Activated naive CD4-positive, alpha-beta T cell treated with anti-CD3 and anti-CD28 coated beads, Interleukin-2, amount 10 ng/mL, durations not matched to agents 7 days and 5 days (primary cell): ENCODE results near the gene NBPF1.
A peak's percentile ranks its signal among the peaks of the same experiment; 100 is the strongest.
"Not testable (repeated sequence)": the region's sequence is repeated elsewhere in the genome, so short reads cannot be mapped to it uniquely, and the experiment has no call there.

Experiments
- CTCF ChIA-PET: fragments of 350-600 bp; sonication (Branson Sonifier 250); formaldehyde crosslinking; loops from one replicate; lab custom pipeline; 2021; ENCODE audit warnings: antibody characterized with exemption; lab: Charles Lee
- DNase-seq: peaks from one replicate; pipeline ENCODE4 v3.0.0-alpha.2; 2020
- H3K27ac Mint-ChIP-seq: one replicate; pipeline ENCODE4 v1.8.0; 2021; ENCODE audit warnings: mild to moderate bottlenecking, moderate library complexity, mixed read lengths
- H3K27me3 Mint-ChIP-seq: one replicate; pipeline ENCODE4 v1.8.0; 2021; ENCODE audit warnings: mild to moderate bottlenecking, mixed read lengths
- H3K36me3 Mint-ChIP-seq: one replicate; pipeline ENCODE4 v1.8.0; 2021; ENCODE audit warnings: mixed read lengths
- H3K4me1 Mint-ChIP-seq: one replicate; pipeline ENCODE4 v1.8.0; 2021; ENCODE audit warnings: mixed read lengths
- H3K4me3 Mint-ChIP-seq: one replicate; pipeline ENCODE4 v1.8.0; 2021; ENCODE audit warnings: mild to moderate bottlenecking, moderate library complexity, mixed read lengths
- H3K9me3 Mint-ChIP-seq: one replicate; pipeline ENCODE4 v1.8.0; 2021; ENCODE audit warnings: mixed read lengths

Gene NBPF1

GRCh38 chr1:16632044-16632850 lies 18.9 kb upstream of the NBPF1 start:
- DNase-seq, H3K4me3 Mint-ChIP-seq, H3K27ac Mint-ChIP-seq, H3K4me1 Mint-ChIP-seq, H3K27me3 Mint-ChIP-seq, H3K9me3 Mint-ChIP-seq: not testable (repeated sequence)
- CTCF ChIA-PET = interaction anchor here (0.7 to 2.0 kb wide), 2 partner anchors 11 to 16 kb away, joined by 4 to 5 read pairs; no protein-coding TSS in a partner anchor
- peaks cover 47% of the 10 kb centered on the region for H3K36me3 Mint-ChIP-seq

GRCh38 chr1:16631248-16632043 lies 18.1 kb upstream of the NBPF1 start:
- CTCF ChIA-PET = interaction anchor here (1.1 kb wide), 1 partner anchor 13 kb away, joined by 3 read pairs; no protein-coding TSS in a partner anchor
- H3K9me3 Mint-ChIP-seq = no peaks in the 10 kb centered on the region
- DNase-seq = peak; percentile 22
- peaks cover 49% of the 10 kb centered on the region for H3K36me3 Mint-ChIP-seq
- H3K4me1 Mint-ChIP-seq = no peaks in the 10 kb centered on the region
- H3K27me3 Mint-ChIP-seq = no peaks in the 10 kb centered on the region
- no peak overlapping the region for H3K27ac Mint-ChIP-seq
- no peak overlapping the region for H3K4me3 Mint-ChIP-seq

- H3K4me3 Mint-ChIP-seq = no peak overlapping the region
- CTCF ChIA-PET = interaction anchor here (1.1 kb wide), 1 partner anchor 14 kb away, joined by 3 read pairs; no protein-coding TSS in a partner anchor
- peaks cover 56% of the 10 kb centered on the region for H3K36me3 Mint-ChIP-seq
- DNase-seq = peak; percentile 20
- H3K27me3 Mint-ChIP-seq = no peaks in the 10 kb centered on the region
- H3K27ac Mint-ChIP-seq = no peak overlapping the region
- H3K9me3 Mint-ChIP-seq = no peaks in the 10 kb centered on the region
- H3K4me1 Mint-ChIP-seq = no peaks in the 10 kb centered on the region
Measured at GRCh38 chr1:16630661-16631247, 17.4 kb upstream of the NBPF1 start.

- H3K4me3 Mint-ChIP-seq, H3K9me3 Mint-ChIP-seq, H3K27ac Mint-ChIP-seq, H3K27me3 Mint-ChIP-seq, H3K4me1 Mint-ChIP-seq, CTCF ChIA-PET: not testable (repeated sequence)
- peak; percentile 18 for DNase-seq
- H3K36me3 Mint-ChIP-seq = peaks cover 61% of the 10 kb centered on the region
Measured at GRCh38 chr1:16629916-16630530, 16.7 kb upstream of the NBPF1 start.

- Mint-ChIP-seq H3K36me3 (peaks cover 55% of the 10 kb centered on the region), H3K27ac (no peak overlapping the region)
- CTCF ChIA-PET = interaction anchor here (0.7 kb wide), 1 partner anchor 141 kb away, joined by 3 read pairs; no protein-coding TSS in a partner anchor
Measured at GRCh38 chr1:16628361-16629111, 15.2 kb upstream of the NBPF1 start.

GRCh38 chr1:16626409-16626983 lies 13.1 kb upstream of the NBPF1 start:
- H3K4me3 Mint-ChIP-seq, H3K4me1 Mint-ChIP-seq, H3K27me3 Mint-ChIP-seq, H3K27ac Mint-ChIP-seq, H3K9me3 Mint-ChIP-seq: not testable (repeated sequence)
- DNase-seq = peak; percentile 19
- peaks cover 41% of the 10 kb centered on the region for H3K36me3 Mint-ChIP-seq
- CTCF ChIA-PET = interaction anchor here (0.7 to 2.0 kb wide), 3 partner anchors 9 to 17 kb away, joined by 3 to 9 read pairs (median 7); no protein-coding TSS in a partner anchor

More at GRCh38 chr1:16628361-16629111, 15.2 kb upstream of the NBPF1 start:
- Mint-ChIP-seq H3K4me1 (no peaks in the 10 kb centered on the region), H3K4me3 (no peak overlapping the region), H3K27me3 (no peaks in the 10 kb centered on the region), H3K9me3 (no peaks in the 10 kb centered on the region)
- DNase-seq = peak; percentile 19

- Mint-ChIP-seq H3K27me3 (no peaks in the 10 kb centered on the region), H3K4me1 (no peaks in the 10 kb centered on the region), H3K9me3 (no peaks in the 10 kb centered on the region), H3K4me3 (no peak overlapping the region), H3K36me3 (peaks cover 38% of the 10 kb centered on the region), H3K27ac (no peak overlapping the region)
- CTCF ChIA-PET = interaction anchor here (1.1 to 2.0 kb wide), 8 partner anchors 9 to 83 kb away, joined by 3 to 9 read pairs (median 4); no protein-coding TSS in a partner anchor
- peak; percentile 21 for DNase-seq
Measured at GRCh38 chr1:16625497-16626408, 12.4 kb upstream of the NBPF1 start.

GRCh38 chr1:16623812-16624719 lies 10.7 kb upstream of the NBPF1 start:
- H3K4me1 Mint-ChIP-seq, H3K9me3 Mint-ChIP-seq, H3K27me3 Mint-ChIP-seq, H3K4me3 Mint-ChIP-seq, H3K27ac Mint-ChIP-seq: not testable (repeated sequence)
- H3K36me3 Mint-ChIP-seq = peaks cover 29% of the 10 kb centered on the region
- CTCF ChIA-PET = interaction anchor here (0.6 to 2.0 kb wide), 11 partner anchors 8 to 327 kb away, joined by 3 to 9 read pairs (median 4); no protein-coding TSS in a partner anchor
- peak; percentile 20 for DNase-seq

- CTCF ChIA-PET = interaction anchor here (3.0 to 3.2 kb wide), 3 partner anchors 11 to 328 kb away, joined by 13 to 27 read pairs (median 16); no protein-coding TSS in a partner anchor
Measured at GRCh38 chr1:16623337-16623736, 10.0 kb upstream of the NBPF1 start.

GRCh38 chr1:16621681-16622315 lies 8.4 kb upstream of the NBPF1 start:
- DNase-seq = peak; percentile 21
- H3K36me3 Mint-ChIP-seq = peaks cover 15% of the 10 kb centered on the region
- H3K4me1 Mint-ChIP-seq, H3K4me3 Mint-ChIP-seq, H3K27me3 Mint-ChIP-seq, H3K27ac Mint-ChIP-seq, H3K9me3 Mint-ChIP-seq: not testable (repeated sequence)
- CTCF ChIA-PET = interaction anchor here (0.6 to 3.2 kb wide), 8 partner anchors 10 to 400 kb away, joined by 3 to 27 read pairs (median 14); no protein-coding TSS in a partner anchor

More at GRCh38 chr1:16623337-16623736, 10.0 kb upstream of the NBPF1 start:
- not testable (repeated sequence) for H3K27ac Mint-ChIP-seq, H3K4me1 Mint-ChIP-seq, H3K27me3 Mint-ChIP-seq, H3K4me3 Mint-ChIP-seq, H3K9me3 Mint-ChIP-seq
- H3K36me3 Mint-ChIP-seq = peaks cover 23% of the 10 kb centered on the region
- DNase-seq = peak; percentile 20

- no peak overlapping the region for H3K27ac Mint-ChIP-seq
- H3K4me1 Mint-ChIP-seq = no peaks in the 10 kb centered on the region
- H3K4me3 Mint-ChIP-seq = no peak overlapping the region
- DNase-seq = no peak
- CTCF ChIA-PET = interaction anchor here (0.7 to 3.2 kb wide), 15 partner anchors 9 to 339 kb away, joined by 3 to 27 read pairs (median 5); partner anchors contain the start of gene NECAP2
- no peaks in the 10 kb centered on the region for H3K9me3 Mint-ChIP-seq
- H3K36me3 Mint-ChIP-seq = peaks cover 12% of the 10 kb centered on the region
- H3K27me3 Mint-ChIP-seq = no peaks in the 10 kb centered on the region
Measured at GRCh38 chr1:16621300-16621658, 7.9 kb upstream of the NBPF1 start.
